ENCODE measurements around the gene UBE3D.
"Not testable (repeated sequence)": the region's sequence is repeated elsewhere in the genome, so short reads cannot be mapped to it uniquely, and the experiment has no call there.

Gene UBE3D

GRCh38 chr6:82978362-82978945, 87.2 kb downstream of the UBE3D start:
- no peak for DNase-seq (ENCODE audit: low read depth)

- DNase-seq (ENCODE audit: low read depth): no peak
Measured at GRCh38 chr6:82976179-82976578, 89.5 kb downstream of the UBE3D start.

GRCh38 chr6:82971877-82972460, 93.7 kb downstream of the UBE3D start:
- DNase-seq (ENCODE audit: low read depth): no peak

- DNase-seq (ENCODE audit: low read depth): no peak
Measured at GRCh38 chr6:82970839-82971238, 94.8 kb downstream of the UBE3D start.

GRCh38 chr6:82968708-82969107, 96.9 kb downstream of the UBE3D start:
- no peak for DNase-seq (ENCODE audit: low read depth)

- no peak for DNase-seq (ENCODE audit: low read depth)
Measured at GRCh38 chr6:82963191-82963925, 102.3 kb downstream of the UBE3D start.

- DNase-seq (ENCODE audit: low read depth): no peak
Measured at GRCh38 chr6:82959385-82959941, 106.2 kb downstream of the UBE3D start.

- no peak for DNase-seq (ENCODE audit: low read depth)
Measured at GRCh38 chr6:82958551-82958950, 107.1 kb downstream of the UBE3D start.

GRCh38 chr6:82957868-82958245, 107.8 kb downstream of the UBE3D start:
- DNase-seq (ENCODE audit: low read depth): no peak

- DNase-seq (ENCODE audit: low read depth): no peak
Measured at GRCh38 chr6:82957171-82957867, 108.3 kb downstream of the UBE3D start.

- no peak for DNase-seq (ENCODE audit: low read depth)
Measured at GRCh38 chr6:82955841-82956240, 109.8 kb downstream of the UBE3D start.

- DNase-seq (ENCODE audit: low read depth): no peak
Measured at GRCh38 chr6:82954937-82955577, 110.6 kb downstream of the UBE3D start.

GRCh38 chr6:82954356-82954755, 111.3 kb downstream of the UBE3D start:
- DNase-seq (ENCODE audit: low read depth): no peak

- no peak for DNase-seq (ENCODE audit: low read depth)
Measured at GRCh38 chr6:82953871-82954270, 111.8 kb downstream of the UBE3D start.

- DNase-seq (ENCODE audit: low read depth): no peak
Measured at GRCh38 chr6:82951935-82952334, 113.7 kb downstream of the UBE3D start.

GRCh38 chr6:82951389-82951788, 114.3 kb downstream of the UBE3D start:
- DNase-seq (ENCODE audit: low read depth): no peak

- not testable (repeated sequence) for DNase-seq (ENCODE audit: low read depth)
Measured at GRCh38 chr6:82930915-82931314, 134.7 kb downstream of the UBE3D start.

GRCh38 chr6:82924799-82925535, 140.7 kb downstream of the UBE3D start:
- DNase-seq (ENCODE audit: low read depth): no peak

GRCh38 chr6:82921258-82921657, 144.4 kb downstream of the UBE3D start:
- DNase-seq (ENCODE audit: low read depth): no peak

GRCh38 chr6:82917346-82918064, 148.1 kb downstream of the UBE3D start:
- no peak for DNase-seq (ENCODE audit: low read depth)

- no peak for DNase-seq (ENCODE audit: low read depth)
Measured at GRCh38 chr6:82915666-82916065, 150.0 kb downstream of the UBE3D start.
